HG02981 (cell line): ENCODE measurements around the gene TOMM22.

Source experiments
- ATAC-seq: cut with Tn5 transposase; IDR thresholded peaks from one replicate; pipeline ENCODE4 v1.9.1; 2021; ENCODE audit warnings: mild to moderate bottlenecking, moderate library complexity; ENCODE audit not compliant: unreplicated experiment

Gene TOMM22

GRCh38 chr22:38733329-38733723, 51.6 kb downstream of the TOMM22 start:
- no peak for ATAC-seq

- ATAC-seq = no peak
Observed at GRCh38 chr22:38733724-38734381, 52.1 kb downstream of the TOMM22 start.

GRCh38 chr22:38734421-38735100, 52.8 kb downstream of the TOMM22 start:
- no peak for ATAC-seq
